GM23248 (cell line): ENCODE data around the gene HBB. TPM values are rescaled to one million over a fixed set of nuclear protein-coding genes. Genes with fewer than 3 reads are reported as not detected.

ENCODE experiments used
- DNase-seq: peaks from one replicate; pipeline ENCODE4 v3.0.0-alpha.2; 2015
- H2AFZ ChIP-seq: fragments of 200-600 bp; sonication (generic); 2 replicates; pipeline ENCODE4 v1.6.1; 2016; ENCODE audit warnings: antibody characterized with exemption
- H3F3A ChIP-seq: fragments of 200-600 bp; sonication (generic); 2 replicates; pipeline ENCODE4 v1.6.1; 2016; ENCODE audit warnings: mild to moderate bottlenecking, antibody characterized with exemption, mixed run types; ENCODE audit not compliant: insufficient read depth
- H3K27ac ChIP-seq: fragments of 200-600 bp; sonication (generic); 2 replicates; pipeline ENCODE4 v1.5.1; 2016; ENCODE audit warnings: mild to moderate bottlenecking
- H3K27me3 ChIP-seq: fragments of 200-600 bp; sonication (generic); replicated peaks from 2 replicates; pipeline ENCODE4 v1.6.1; 2016; ENCODE audit warnings: mild to moderate bottlenecking; ENCODE audit not compliant: insufficient read depth
- H3K36me3 ChIP-seq: fragments of 200-600 bp; sonication (generic); 2 replicates; pipeline ENCODE4 v1.6.1; 2016; ENCODE audit warnings: low read depth, mild to moderate bottlenecking
- H3K4me1 ChIP-seq: fragments of 200-600 bp; sonication (generic); 2 replicates; pipeline ENCODE4 v1.6.1; 2016; ENCODE audit warnings: mild to moderate bottlenecking; ENCODE audit not compliant: insufficient read depth
- H3K4me2 ChIP-seq: fragments of 200-600 bp; sonication (generic); one replicate; pipeline ENCODE4 v1.6.1; 2016; ENCODE audit warnings: mild to moderate bottlenecking; ENCODE audit not compliant: unreplicated experiment
- H3K4me3 ChIP-seq: fragments of 200-600 bp; sonication (generic); 2 replicates; pipeline ENCODE4 v1.5.1; 2016; ENCODE audit warnings: mild to moderate bottlenecking
- H3K79me2 ChIP-seq: fragments of 200-600 bp; sonication (generic); 2 replicates; pipeline ENCODE4 v1.6.1; 2016; ENCODE audit warnings: mild to moderate bottlenecking; ENCODE audit not compliant: insufficient read depth
- H3K9ac ChIP-seq: fragments of 200-600 bp; sonication (generic); 2 replicates; pipeline ENCODE4 v1.6.1; 2016; ENCODE audit warnings: mild to moderate bottlenecking
- H3K9me2 ChIP-seq: fragments of 200-600 bp; sonication (generic); 2 replicates; pipeline ENCODE4 v1.6.1; 2016; ENCODE audit warnings: mixed run types, mild to moderate bottlenecking, moderate library complexity; ENCODE audit not compliant: insufficient read depth
- H3K9me3 ChIP-seq: fragments of 200-600 bp; sonication (generic); one replicate; pipeline ENCODE4 v1.6.1; 2017; ENCODE audit warnings: low read depth
- H4K20me1 ChIP-seq: fragments of 200-600 bp; sonication (generic); 2 replicates; pipeline ENCODE4 v1.6.0; 2016; ENCODE audit not compliant: insufficient read depth
- EZH2 ChIP-seq: fragments of 200-600 bp; sonication (generic); IDR thresholded peaks from 2 replicates; pipeline ENCODE4 v1.6.1; 2018; ENCODE audit warnings: antibody characterized with exemption, mild to moderate bottlenecking; ENCODE audit not compliant: insufficient read depth, poor library complexity, severe bottlenecking
- EZH2phosphoT487 ChIP-seq: fragments of 200-600 bp; sonication (generic); IDR thresholded peaks from 2 replicates; pipeline ENCODE4 v1.6.1; 2018; ENCODE audit warnings: antibody characterized with exemption, moderate library complexity, mild to moderate bottlenecking, low read depth; ENCODE audit not compliant: insufficient read depth
- WGBS, 2 experiments: methylation state at CpG; one replicate each; pipeline ENCODE4 v1.1.6; 2015 to 2017; ENCODE audit warnings: low lambda C conversion rate in 2 of 2, low coverage in 1 of 2; ENCODE audit errors: missing lambda C conversion rate in 2 of 2; 5-methylcytosine and 5-hydroxymethylcytosine counted together
- in situ Hi-C: fragments of 300-500 bp; cut with MboI; formaldehyde crosslinking; loops from 2 replicates; pipeline ENCODE4 v1.15.0; 2020
- polyA plus RNA-seq: library from polyadenylated mRNA; unstranded; fragments of >200 nt; fragmentation: Nextera tagmentation; extraction: Ambion mirVana; gene quantifications from 2 replicates; pipeline ENCODE4 v1.2.1, GENCODE V29; 2016
- total RNA-seq: library from RNA; depleted of rRNA; stranded (reverse); fragments of >200 nt; shearing (Covaris generic); gene quantifications from 2 replicates; pipeline ENCODE4 v1.2.3, GENCODE V29; 2014

Gene HBB
- total and polyA plus RNA-seq, 2 experiments from 2014 or later: not detected

GRCh38 chr11:5269715-5270147, 42.9 kb upstream of the HBB start, which contains the start of gene HBE1:
Gene HBE1 (minus strand): TSS chr11:5269945. CDS start chr11:5269890, 55 bp downstream.
- no peak within 1 kb of the TSS for H3K9ac ChIP-seq
- H3K27ac ChIP-seq: no peak within 1 kb of the TSS
- H3K36me3 ChIP-seq: no peaks in the 10 kb centered on the region
- no peak within 1 kb of the TSS for H3K4me2 ChIP-seq
- no peak for DNase-seq
- TF ChIP-seq EZH2phosphoT487: no peak
- TF ChIP-seq EZH2: no peak
- H2AFZ ChIP-seq: no peak within 1 kb of the TSS
- in situ Hi-C loops: no loop called here
- H3K27me3 ChIP-seq: no peaks in the 10 kb centered on the region
- H3K9me3 ChIP-seq: no peaks in the 10 kb centered on the region
- no peaks in the 10 kb centered on the region for H3K9me2 ChIP-seq
- H4K20me1 ChIP-seq: no peaks in the 10 kb centered on the region
- H3K4me3 ChIP-seq: no peak within 1 kb of the TSS
- H3K4me1 ChIP-seq: no peaks in the 10 kb centered on the region
- WGBS, 2 experiments: 59 to 71% methylated on average over 4 of the region's 4 CpGs
- H3F3A ChIP-seq: no peaks in the 10 kb centered on the region
- H3K79me2 ChIP-seq: no peaks in the 10 kb centered on the region

GRCh38 chr11:5267033-5267563, 40.2 kb upstream of the HBB start:
- no peak overlapping the region for H2AFZ ChIP-seq
- in situ Hi-C loops: no loop called here
- TF ChIP-seq EZH2phosphoT487 (no peak), EZH2 (no peak)
- no peaks in the 10 kb centered on the region for H3K36me3 ChIP-seq
- H4K20me1 ChIP-seq: no peaks in the 10 kb centered on the region
- no peaks in the 10 kb centered on the region for H3K4me1 ChIP-seq
- no peaks in the 10 kb centered on the region for H3K27me3 ChIP-seq
- no peaks in the 10 kb centered on the region for H3K9me2 ChIP-seq
- H3K4me2 ChIP-seq: no peak overlapping the region
- 60 to 69% methylated on average over 2 of the region's 2 CpGs for WGBS, 2 experiments
- H3F3A ChIP-seq: no peaks in the 10 kb centered on the region
- H3K9ac ChIP-seq: no peak overlapping the region
- no peaks in the 10 kb centered on the region for H3K79me2 ChIP-seq
- H3K9me3 ChIP-seq: no peaks in the 10 kb centered on the region
- no peak overlapping the region for H3K4me3 ChIP-seq
- no peak overlapping the region for H3K27ac ChIP-seq
- DNase-seq: no peak

- Histone ChIP-seq H3K4me1 (no peaks in the 10 kb centered on the region), H3K36me3 (no peaks in the 10 kb centered on the region), H3K9ac (no peak overlapping the region), H3K79me2 (no peaks in the 10 kb centered on the region), H4K20me1 (no peaks in the 10 kb centered on the region), H3F3A (no peaks in the 10 kb centered on the region), H2AFZ (no peak overlapping the region), H3K27me3 (no peaks in the 10 kb centered on the region), H3K27ac (no peak overlapping the region), H3K4me2 (no peak overlapping the region), H3K4me3 (no peak overlapping the region), H3K9me3 (no peaks in the 10 kb centered on the region), H3K9me2 (no peaks in the 10 kb centered on the region)
- in situ Hi-C loops: no loop called here
- no peak for DNase-seq
- TF ChIP-seq EZH2 (no peak), EZH2phosphoT487 (no peak)
Observed at GRCh38 chr11:5266609-5267008, 39.7 kb upstream of the HBB start.

GRCh38 chr11:5265832-5266231, 39.0 kb upstream of the HBB start:
- 64 to 67% methylated on average over 2 of the region's 2 CpGs for WGBS, 2 experiments
- Histone ChIP-seq H3K79me2 (no peaks in the 10 kb centered on the region), H3K36me3 (no peaks in the 10 kb centered on the region), H3K4me1 (no peaks in the 10 kb centered on the region), H3K9ac (no peak overlapping the region), H3K27me3 (no peaks in the 10 kb centered on the region), H3K9me2 (no peaks in the 10 kb centered on the region), H4K20me1 (no peaks in the 10 kb centered on the region), H3K4me2 (no peak overlapping the region), H3K4me3 (no peak overlapping the region), H3K9me3 (no peaks in the 10 kb centered on the region), H3K27ac (no peak overlapping the region), H3F3A (no peaks in the 10 kb centered on the region), H2AFZ (no peak overlapping the region)
- TF ChIP-seq EZH2phosphoT487 (no peak), EZH2 (no peak)
- no peak for DNase-seq
- in situ Hi-C loops: no loop called here
